Coronary artery (tissue), 2 donors: ENCODE measurements around the gene DMRTB1.

Experiments used
- DNase-seq: peaks from one replicate; pipeline ENCODE4 v3.0.0-alpha.2; 2017; ENCODE audit warnings: low spot score
- H3K27ac ChIP-seq, 2 donors: fragments of 200-600 bp; sonication (generic); one replicate each; pipeline ENCODE4 v1.5.1; 2016 to 2019
- H3K4me3 ChIP-seq: fragments of 200-600 bp; sonication (generic); 2 replicates; pipeline ENCODE4 v1.5.1; 2016; ENCODE audit warnings: mild to moderate bottlenecking, moderate library complexity
- CTCF ChIP-seq: fragments of 200-600 bp; sonication (generic); IDR thresholded peaks from one replicate; pipeline ENCODE4 v1.5.1; 2019; ENCODE audit warnings: antibody characterized with exemption

DMRTB1 gene

GRCh38 chr1:53470584-53470983, 11.4 kb downstream of the DMRTB1 start:
- Histone ChIP-seq H3K27ac (no peak overlapping the region), H3K4me3 (no peak overlapping the region)
- peak; percentile 67 for DNase-seq
- TF ChIP-seq CTCF: no peak

GRCh38 chr1:53471000-53471399, 11.8 kb downstream of the DMRTB1 start:
- Histone ChIP-seq H3K27ac (no peak overlapping the region), H3K4me3 (no peak overlapping the region)
- no peak for TF ChIP-seq CTCF
- DNase-seq: no peak

- no peak for DNase-seq
- no peak overlapping the region for H3K27ac ChIP-seq
- H3K4me3 ChIP-seq: no peak overlapping the region
- TF ChIP-seq CTCF: no peak
These were observed 14.3 kb downstream of the DMRTB1 start for GRCh38 chr1:53473463-53473862.

- no peak overlapping the region for H3K27ac ChIP-seq
- no peak for TF ChIP-seq CTCF
- H3K4me3 ChIP-seq: no peak overlapping the region
- peak; percentile 29 for DNase-seq
These were observed 16.5 kb downstream of the DMRTB1 start for GRCh38 chr1:53475664-53476063.

- no peak overlapping the region for H3K27ac ChIP-seq
- no peak for TF ChIP-seq CTCF
- DNase-seq: no peak
These were observed 17.4 kb downstream of the DMRTB1 start for GRCh38 chr1:53476579-53476978.

GRCh38 chr1:53477651-53478501, 18.7 kb downstream of the DMRTB1 start:
- no peak for DNase-seq
- TF ChIP-seq CTCF: no peak

More at GRCh38 chr1:53476579-53476978, 17.4 kb downstream of the DMRTB1 start:
- H3K4me3 ChIP-seq: no peak overlapping the region

GRCh38 chr1:53478502-53478818, 19.3 kb downstream of the DMRTB1 start:
- no peak for DNase-seq
- no peak for TF ChIP-seq CTCF
- no peak overlapping the region for H3K4me3 ChIP-seq
- no peak overlapping the region for H3K27ac ChIP-seq

More at GRCh38 chr1:53477651-53478501, 18.7 kb downstream of the DMRTB1 start:
- Histone ChIP-seq H3K27ac (no peak overlapping the region), H3K4me3 (no peak overlapping the region)
